VCaP (cell line): Measurements from ENCODE around the gene PPT1.

Source experiments
- H3K27ac ChIP-seq: fragments of 450-650 bp; 2 replicates; pipeline ENCODE4 v1.5.1; 2017
- TF ChIP-seq, protein P1 (sequence below): fragments of 450-650 bp; conservative IDR thresholded peaks from 2 replicates; pipeline ENCODE4 v1.5.1; 2017; ENCODE audit warnings: mild to moderate bottlenecking, moderate library complexity

PPT1 gene

DNA sequence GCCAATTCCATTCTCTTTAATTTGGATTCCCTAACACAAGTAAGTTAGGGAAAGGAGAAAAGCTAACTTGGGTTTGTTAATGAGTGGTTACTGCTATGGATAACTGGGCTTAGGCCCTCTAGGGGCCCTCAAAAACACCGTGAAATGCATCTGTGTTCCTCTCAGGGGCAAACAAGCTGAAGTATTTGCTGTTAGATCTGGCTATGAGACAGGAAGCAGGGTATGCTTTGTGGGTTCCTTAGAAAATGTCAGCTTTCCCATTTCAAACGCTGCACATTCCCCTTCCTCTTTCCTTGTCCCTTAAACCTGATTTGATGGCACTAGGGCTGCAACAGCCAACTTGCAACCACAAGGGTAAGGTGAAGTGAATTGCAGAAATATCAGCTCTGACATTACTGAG is 62.2 kb downstream of the PPT1 start:
- TF ChIP-seq, protein P1, sequence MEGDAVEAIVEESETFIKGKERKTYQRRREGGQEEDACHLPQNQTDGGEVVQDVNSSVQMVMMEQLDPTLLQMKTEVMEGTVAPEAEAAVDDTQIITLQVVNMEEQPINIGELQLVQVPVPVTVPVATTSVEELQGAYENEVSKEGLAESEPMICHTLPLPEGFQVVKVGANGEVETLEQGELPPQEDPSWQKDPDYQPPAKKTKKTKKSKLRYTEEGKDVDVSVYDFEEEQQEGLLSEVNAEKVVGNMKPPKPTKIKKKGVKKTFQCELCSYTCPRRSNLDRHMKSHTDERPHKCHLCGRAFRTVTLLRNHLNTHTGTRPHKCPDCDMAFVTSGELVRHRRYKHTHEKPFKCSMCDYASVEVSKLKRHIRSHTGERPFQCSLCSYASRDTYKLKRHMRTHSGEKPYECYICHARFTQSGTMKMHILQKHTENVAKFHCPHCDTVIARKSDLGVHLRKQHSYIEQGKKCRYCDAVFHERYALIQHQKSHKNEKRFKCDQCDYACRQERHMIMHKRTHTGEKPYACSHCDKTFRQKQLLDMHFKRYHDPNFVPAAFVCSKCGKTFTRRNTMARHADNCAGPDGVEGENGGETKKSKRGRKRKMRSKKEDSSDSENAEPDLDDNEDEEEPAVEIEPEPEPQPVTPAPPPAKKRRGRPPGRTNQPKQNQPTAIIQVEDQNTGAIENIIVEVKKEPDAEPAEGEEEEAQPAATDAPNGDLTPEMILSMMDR, result no peak
- no peak overlapping the region for H3K27ac ChIP-seq

DNA sequence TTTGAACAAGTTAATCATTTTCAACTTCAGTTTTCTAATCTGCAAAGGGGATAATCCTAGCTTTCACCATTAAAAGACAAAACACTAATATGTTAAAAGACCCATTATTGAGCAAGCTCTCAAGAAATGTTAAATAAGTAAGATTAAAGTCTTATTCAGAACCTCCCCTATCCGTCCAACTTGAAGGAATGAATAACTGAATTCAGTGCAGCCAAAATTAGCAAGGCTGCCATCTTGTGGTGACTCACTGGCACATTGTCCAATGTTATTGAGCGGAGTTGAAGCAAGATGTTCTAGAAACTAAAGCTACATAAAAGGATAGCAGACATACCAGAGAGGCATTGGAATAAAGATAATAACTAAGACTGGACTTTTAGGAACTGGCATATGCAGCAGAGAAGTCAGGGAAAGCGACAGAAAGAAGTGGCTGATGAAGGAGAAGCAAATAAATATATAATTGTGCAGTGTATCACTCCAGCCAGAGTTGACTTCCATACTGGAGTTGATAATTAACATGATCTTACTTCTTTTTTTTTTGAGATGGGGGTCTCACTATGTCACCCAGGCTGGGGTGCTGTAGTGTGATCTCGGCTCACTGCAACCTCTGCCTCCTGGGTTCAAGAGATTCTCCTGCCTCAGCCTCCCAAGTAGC is 64.7 kb downstream of the PPT1 start:
- TF ChIP-seq, protein P1, result peak; percentile 90
- H3K27ac ChIP-seq, result no peak overlapping the region

- TF ChIP-seq, protein P1, result no peak
- peak overlapping the region; percentile 14; the same call in 1 of the 2 replicates for H3K27ac ChIP-seq
Measured at GRCh38 chr1:40030528-40031135, 66.4 kb downstream of the PPT1 start.

DNA sequence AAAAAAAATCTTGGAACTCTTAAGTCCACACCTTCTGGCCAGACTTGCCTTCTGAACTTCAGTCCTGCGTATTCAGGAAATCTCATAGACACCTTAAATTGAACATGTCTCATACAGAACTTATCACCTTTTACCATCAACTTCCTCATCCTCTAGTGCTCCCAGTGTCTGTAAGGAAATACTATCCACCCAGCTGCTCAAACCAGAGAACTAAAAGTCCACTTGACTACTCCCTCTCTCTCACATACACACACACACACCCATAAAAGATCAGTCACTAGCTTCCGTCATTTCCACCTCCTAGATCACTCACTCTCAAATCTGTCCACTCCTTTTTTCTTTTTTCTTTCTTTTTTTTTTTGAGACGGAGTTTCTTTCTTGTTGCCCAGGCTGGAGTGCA is 67.4 kb downstream of the PPT1 start:
- H3K27ac ChIP-seq, result no peak overlapping the region
- TF ChIP-seq, protein P1, result no peak

DNA sequence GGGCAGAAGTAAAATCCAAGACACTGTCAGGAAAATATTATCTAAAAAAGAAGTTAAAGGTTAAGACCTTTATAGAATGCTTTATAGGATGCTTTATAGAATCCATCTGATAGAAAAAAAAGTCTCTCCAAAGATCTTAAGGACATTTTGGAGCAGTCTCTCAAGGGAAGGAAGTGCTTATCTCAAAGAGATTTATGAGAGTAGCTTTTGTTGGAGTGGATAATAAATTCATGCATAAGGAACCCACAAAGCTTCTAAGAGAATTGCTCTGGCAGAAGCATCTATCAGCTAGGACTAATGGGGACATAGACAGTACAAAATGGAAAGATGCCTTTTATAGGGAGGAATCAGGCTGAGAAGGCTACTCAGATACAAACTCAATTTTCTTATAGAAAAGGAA is 69.4 kb downstream of the PPT1 start:
- no peak overlapping the region for H3K27ac ChIP-seq
- TF ChIP-seq, protein P1, result no peak

- H3K27ac ChIP-seq, result no peak overlapping the region
- TF ChIP-seq, protein P1, result no peak
Measured at GRCh38 chr1:40024671-40025070, 72.4 kb downstream of the PPT1 start.

- TF ChIP-seq, protein P1, result no peak
- H3K27ac ChIP-seq, result no peak overlapping the region
Measured at GRCh38 chr1:40023379-40023944, 73.6 kb downstream of the PPT1 start.
